CD14-positive monocyte (primary cell): ENCODE data around the gene WBP1. TPM values are rescaled to one million over a fixed set of nuclear protein-coding genes. Genes with fewer than 3 reads are reported as not detected.

Experiments used
- DNase-seq, 3 donors: peaks; one replicate each; pipeline ENCODE4 v3.0.0-alpha.2; 2011 to 2022
- H2AFZ ChIP-seq: 2 replicates; pipeline ENCODE4 v1.6.0; 2012; ENCODE audit warnings: mild to moderate bottlenecking, low read depth, low read length, inconsistent platforms; ENCODE audit not compliant: insufficient read depth, poor library complexity, severe bottlenecking
- H3K27ac ChIP-seq, 2 donors: 1 replicate in 1 of 2; 2 replicates in 1 of 2; pipeline ENCODE4 v1.5.1; 2012 to 2013; ENCODE audit warnings: low read length in 2 of 2, control low read depth in 1 of 2, inconsistent platforms in 1 of 2, low read depth in 1 of 2, mild to moderate bottlenecking in 1 of 2
- H3K27me3 ChIP-seq, 2 donors: one replicate each; pipeline versions ENCODE4 v1.6.0 to v1.6.1; 2011 to 2013; ENCODE audit warnings: low read length in 2 of 2; ENCODE audit not compliant: control insufficient read depth in 2 of 2, insufficient read depth in 2 of 2
- H3K36me3 ChIP-seq, 2 donors: replicated peaks in 1 of 2; 1 replicate in 1 of 2; 2 replicates in 1 of 2; pipeline versions ENCODE4 v1.5.1 to v1.6.1; 2012 to 2013; ENCODE audit warnings: low read length in 2 of 2, control low read depth in 1 of 2, inconsistent platforms in 1 of 2, mild to moderate bottlenecking in 1 of 2; ENCODE audit not compliant: insufficient read depth in 2 of 2, control insufficient read depth in 1 of 2
- H3K4me1 ChIP-seq, 2 donors: 1 replicate in 1 of 2; 2 replicates in 1 of 2; pipeline versions ENCODE4 v1.5.1 to v1.6.1; 2012 to 2013; ENCODE audit warnings: low read length in 2 of 2, control low read depth in 1 of 2, inconsistent platforms in 1 of 2, mild to moderate bottlenecking in 1 of 2, moderate library complexity in 1 of 2; ENCODE audit not compliant: insufficient read depth in 2 of 2, control insufficient read depth in 1 of 2
- H3K4me2 ChIP-seq: replicated peaks from 2 replicates; pipeline ENCODE3; 2012; ENCODE audit warnings: low read length, moderate library complexity, mild to moderate bottlenecking; ENCODE audit not compliant: poor library complexity, severe bottlenecking; ENCODE audit errors: extremely low read depth
- H3K4me3 ChIP-seq, 3 experiments: fragments of 200-600 bp in 1 of 3; sonication (generic) in 1 of 3; replicated peaks in 1 of 3; 1 replicate in 2 of 3; 2 replicates in 1 of 3; pipeline ENCODE4 v1.5.1; 2011 to 2013; ENCODE audit warnings: low read length in 3 of 3, mild to moderate bottlenecking in 3 of 3, control low read depth in 2 of 3, low read depth in 2 of 3, inconsistent platforms in 1 of 3, moderate library complexity in 1 of 3
- H3K79me2 ChIP-seq: 2 replicates; pipeline ENCODE4 v1.6.0; 2012; ENCODE audit warnings: mild to moderate bottlenecking, control low read depth, inconsistent platforms, low read length, moderate library complexity; ENCODE audit not compliant: insufficient read depth
- H3K9ac ChIP-seq: 2 replicates; pipeline ENCODE4 v1.6.0; 2017; ENCODE audit warnings: low read length, mild to moderate bottlenecking; ENCODE audit not compliant: insufficient read depth, poor library complexity, severe bottlenecking
- H3K9me3 ChIP-seq, 2 donors: replicated peaks in 1 of 2; 1 replicate in 1 of 2; 2 replicates in 1 of 2; pipeline versions ENCODE4 v1.5.1 to v1.6.1; 2012 to 2013; ENCODE audit warnings: low read length in 2 of 2, control low read depth in 1 of 2; ENCODE audit not compliant: control insufficient read depth in 1 of 2, insufficient read depth in 1 of 2
- H4K20me1 ChIP-seq: 2 replicates; pipeline ENCODE4 v1.6.0; 2012; ENCODE audit warnings: mild to moderate bottlenecking, low read length, control low read depth, moderate library complexity; ENCODE audit not compliant: insufficient read depth
- H3K27ac Mint-ChIP-seq, 7 donors: one replicate each; pipeline ENCODE4 v1.8.0; 2020; ENCODE audit warnings: mild to moderate bottlenecking in 7 of 7, mixed read lengths in 7 of 7, moderate library complexity in 6 of 7, inconsistent platforms in 2 of 7
- H3K27me3 Mint-ChIP-seq, 3 donors: one replicate each; pipeline ENCODE4 v1.8.0; 2021 to 2022; ENCODE audit warnings: low read depth in 3 of 3, mild to moderate bottlenecking in 3 of 3, mixed read lengths in 3 of 3, moderate library complexity in 3 of 3, inconsistent platforms in 1 of 3
- H3K36me3 Mint-ChIP-seq, 2 donors: one replicate each; pipeline ENCODE4 v1.8.0; 2020; ENCODE audit warnings: mixed read lengths in 2 of 2, inconsistent platforms in 1 of 2, mild to moderate bottlenecking in 1 of 2
- H3K4me1 Mint-ChIP-seq: one replicate; pipeline ENCODE4 v1.8.0; 2020; ENCODE audit warnings: mild to moderate bottlenecking, mixed read lengths
- H3K4me3 Mint-ChIP-seq, 2 donors: one replicate each; pipeline ENCODE4 v1.8.0; 2020; ENCODE audit warnings: mild to moderate bottlenecking in 2 of 2, mixed read lengths in 2 of 2, moderate library complexity in 1 of 2
- H3K9me3 Mint-ChIP-seq, 7 donors: one replicate each; pipeline ENCODE4 v1.8.0; 2020 to 2022; ENCODE audit warnings: mixed read lengths in 7 of 7, mild to moderate bottlenecking in 6 of 7, moderate library complexity in 6 of 7, inconsistent platforms in 2 of 7
- WGBS: methylation state at CpG from one replicate; pipeline ENCODE4 v1.1.5; 2013; ENCODE audit warnings: missing lambda C conversion rate; ENCODE audit not compliant: insufficient coverage; 5-methylcytosine and 5-hydroxymethylcytosine counted together
- intact Hi-C, 2 donors: fragments of 100-400 bp; cut with micrococcal nuclease; formaldehyde crosslinking; loops; one replicate each; pipeline versions ENCODE4 v1.15.0 to v1.15.1; 2023
- polyA plus RNA-seq, 3 donors: library from polyadenylated mRNA; depleted of rRNA in 1 of 3; unstranded in 2 of 3; stranded (reverse) in 1 of 3; fragments of 300-500 nt in 2 of 3; fragments of >200 nt in 1 of 3; fragmentation: Illumina TruSeq in 2 of 3; gene quantifications; 1 replicate in 2 of 3; 2 replicates in 1 of 3; pipeline ENCODE4 v1.2.3, GENCODE V29; 2012 to 2021
- TF ChIP-seq, protein P1 (sequence below): fragments of 200-600 bp; IDR thresholded peaks from one replicate; pipeline ENCODE4 v1.8.0; 2022; ENCODE audit warnings: antibody characterized with exemption, mild to moderate bottlenecking

The WBP1 gene
- polyA plus RNA-seq, 3 donors = 23.9 to 109 (median 31.0) TPM

DNA sequence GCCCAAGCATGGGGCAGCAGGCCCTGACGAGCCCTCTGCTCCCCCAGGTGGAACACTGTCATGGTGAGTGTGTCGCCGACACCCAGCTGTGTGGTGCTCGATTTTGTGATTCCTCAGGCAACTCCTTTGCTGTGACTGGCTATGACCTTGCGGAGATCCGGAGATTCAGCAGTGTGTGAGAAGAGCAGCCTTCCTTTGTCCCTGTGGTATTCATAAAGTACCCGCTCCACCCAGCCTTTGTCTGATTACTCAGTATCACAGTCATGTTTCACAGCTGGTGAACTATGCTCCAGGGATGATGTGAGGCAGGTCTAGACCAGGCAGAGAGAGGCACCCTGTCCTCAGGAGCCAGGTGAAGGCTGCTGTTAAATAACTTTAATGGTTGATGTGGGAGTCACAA, 32.7 kb upstream of the WBP1 start:
- Mint-ChIP-seq H3K27me3 (peaks cover 1 to 8% (median 3%) of the 10 kb centered on the region in 3 donors), H3K9me3 (no peaks in the 10 kb centered on the region), H3K36me3 (peaks cover 0 to 3% of the 10 kb centered on the region in 2 donors), H3K27ac (peak overlapping the region in 1 of 7 donors; percentile 28), H3K4me1 (peaks cover 17% of the 10 kb centered on the region), H3K4me3 (no peak overlapping the region)
- Histone ChIP-seq H3K27ac (no peak overlapping the region), H4K20me1 (no peaks in the 10 kb centered on the region), H3K4me3 (no peak overlapping the region), H3K79me2 (no peaks in the 10 kb centered on the region), H2AFZ (no peak overlapping the region), H3K9me3 (no peaks in the 10 kb centered on the region), H3K4me1 (peaks cover 15 to 19% of the 10 kb centered on the region in 2 donors), H3K36me3 (no peaks in the 10 kb centered on the region), H3K27me3 (no peaks in the 10 kb centered on the region), H3K4me2 (no peak overlapping the region), H3K9ac (no peak overlapping the region)
- TF ChIP-seq, protein P1, sequence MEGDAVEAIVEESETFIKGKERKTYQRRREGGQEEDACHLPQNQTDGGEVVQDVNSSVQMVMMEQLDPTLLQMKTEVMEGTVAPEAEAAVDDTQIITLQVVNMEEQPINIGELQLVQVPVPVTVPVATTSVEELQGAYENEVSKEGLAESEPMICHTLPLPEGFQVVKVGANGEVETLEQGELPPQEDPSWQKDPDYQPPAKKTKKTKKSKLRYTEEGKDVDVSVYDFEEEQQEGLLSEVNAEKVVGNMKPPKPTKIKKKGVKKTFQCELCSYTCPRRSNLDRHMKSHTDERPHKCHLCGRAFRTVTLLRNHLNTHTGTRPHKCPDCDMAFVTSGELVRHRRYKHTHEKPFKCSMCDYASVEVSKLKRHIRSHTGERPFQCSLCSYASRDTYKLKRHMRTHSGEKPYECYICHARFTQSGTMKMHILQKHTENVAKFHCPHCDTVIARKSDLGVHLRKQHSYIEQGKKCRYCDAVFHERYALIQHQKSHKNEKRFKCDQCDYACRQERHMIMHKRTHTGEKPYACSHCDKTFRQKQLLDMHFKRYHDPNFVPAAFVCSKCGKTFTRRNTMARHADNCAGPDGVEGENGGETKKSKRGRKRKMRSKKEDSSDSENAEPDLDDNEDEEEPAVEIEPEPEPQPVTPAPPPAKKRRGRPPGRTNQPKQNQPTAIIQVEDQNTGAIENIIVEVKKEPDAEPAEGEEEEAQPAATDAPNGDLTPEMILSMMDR = no peak
- intact Hi-C loops = no loop called here
- 86% methylated on average over 4 of the region's 7 CpGs for WGBS
- DNase-seq = no peak

DNA sequence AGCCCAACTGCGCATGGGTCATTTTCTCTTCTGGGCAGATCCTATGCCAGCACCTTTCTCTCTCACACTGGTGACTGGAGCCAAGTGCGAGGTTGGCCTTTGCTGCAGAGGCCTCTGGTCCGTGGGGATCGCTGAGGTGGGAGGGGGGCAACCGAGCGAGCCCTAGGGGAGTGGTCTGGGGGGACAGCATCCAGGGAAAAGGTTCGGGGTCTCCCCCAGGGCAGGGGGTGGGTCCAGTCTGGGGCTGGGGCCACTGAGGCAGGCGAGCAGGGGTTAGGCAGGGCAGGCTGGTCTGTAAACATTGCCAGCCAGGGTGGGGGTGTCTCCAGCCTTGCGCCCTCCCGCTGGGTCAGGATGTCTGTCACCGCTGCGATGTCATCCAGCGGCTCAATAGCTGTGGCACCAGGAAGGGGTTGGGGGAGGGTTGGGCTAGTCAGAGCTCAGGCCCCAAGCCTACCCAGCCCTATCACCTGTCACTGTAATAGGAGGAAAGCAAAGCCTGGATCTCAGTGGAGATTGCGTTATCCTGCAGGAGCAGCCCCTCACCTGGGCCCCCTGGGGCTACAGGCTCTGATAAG, 32.0 kb upstream of the WBP1 start:
- no peak overlapping the region for H3K4me3 ChIP-seq
- no peak overlapping the region for H3K27ac Mint-ChIP-seq
- no peaks in the 10 kb centered on the region for H3K27me3 ChIP-seq
- no peak overlapping the region for H3K27ac ChIP-seq
- H3K27me3 Mint-ChIP-seq = peaks cover 1 to 8% (median 5%) of the 10 kb centered on the region in 3 donors
- no peaks in the 10 kb centered on the region for H3K79me2 ChIP-seq
- DNase-seq = no peak
- H3K4me2 ChIP-seq = no peak overlapping the region
- no peak overlapping the region for H3K4me3 Mint-ChIP-seq
- H3K36me3 Mint-ChIP-seq = peaks cover 0 to 3% of the 10 kb centered on the region in 2 donors
- no peaks in the 10 kb centered on the region for H3K9me3 ChIP-seq
- H4K20me1 ChIP-seq = no peaks in the 10 kb centered on the region
- peaks cover 7 to 12% of the 10 kb centered on the region in 2 donors for H3K4me1 ChIP-seq
- intact Hi-C loops = no loop called here
- 96% methylated on average over 8 of the region's 14 CpGs for WGBS
- H3K9me3 Mint-ChIP-seq = no peaks in the 10 kb centered on the region
- TF ChIP-seq, protein P1 = no peak
- H3K9ac ChIP-seq = no peak overlapping the region
- H3K4me1 Mint-ChIP-seq = peaks cover 10% of the 10 kb centered on the region
- no peaks in the 10 kb centered on the region for H3K36me3 ChIP-seq
- H2AFZ ChIP-seq = no peak overlapping the region
